ENCODE measurements around the gene TTLL11. TPM values are rescaled to one million over a fixed set of nuclear protein-coding genes. Genes with fewer than 3 reads are reported as not detected.

Gene TTLL11
- total and polyA plus RNA-seq, 2 experiments from 2014 or later, result 4.7 to 6.7 TPM

- Histone ChIP-seq H3K9me3 (ENCODE audit: low read depth) (no peaks in the 10 kb centered on the region), H3K4me1 (ENCODE audit: low read depth) (peaks cover 11% of the 10 kb centered on the region), H3K36me3 (no peaks in the 10 kb centered on the region), H3K4me3 (no peak overlapping the region), H3K27me3 (no peaks in the 10 kb centered on the region), H3K27ac (no peak overlapping the region)
- peak in 1 of 2 donors; percentile 24 for DNase-seq (ENCODE audit: low read depth in 1 of 2, low spot score in 1 of 2)
- TF ChIP-seq CTCF (IDR thresholded peaks at IDR 0.05; ENCODE audit: low read depth, low read length), result no peak
Measured at GRCh38 chr9:121880343-121880898, 212.7 kb downstream of the TTLL11 start.

- no peaks in the 10 kb centered on the region for H3K36me3 ChIP-seq
- H3K27ac ChIP-seq, result no peak overlapping the region
- H3K9me3 ChIP-seq (ENCODE audit: low read depth), result no peaks in the 10 kb centered on the region
- no peak overlapping the region for H3K4me3 ChIP-seq
- DNase-seq (ENCODE audit: low read depth in 1 of 2, low spot score in 1 of 2), result no peak
- peaks cover 2% of the 10 kb centered on the region for H3K4me1 ChIP-seq (ENCODE audit: low read depth)
- no peak for TF ChIP-seq CTCF (IDR thresholded peaks at IDR 0.05; ENCODE audit: low read depth, low read length)
- no peaks in the 10 kb centered on the region for H3K27me3 ChIP-seq
Measured at GRCh38 chr9:121878271-121878822, 214.8 kb downstream of the TTLL11 start.

- no peak for TF ChIP-seq CTCF (IDR thresholded peaks at IDR 0.05; ENCODE audit: low read depth, low read length)
- DNase-seq (ENCODE audit: low read depth in 1 of 2, low spot score in 1 of 2), result peak in 1 of 2 donors; percentile 76
- H3K27ac ChIP-seq, result no peak overlapping the region
- H3K4me3 ChIP-seq, result no peak overlapping the region
- no peaks in the 10 kb centered on the region for H3K4me1 ChIP-seq (ENCODE audit: low read depth)
- no peaks in the 10 kb centered on the region for H3K9me3 ChIP-seq (ENCODE audit: low read depth)
- H3K27me3 ChIP-seq, result no peaks in the 10 kb centered on the region
- no peaks in the 10 kb centered on the region for H3K36me3 ChIP-seq
Measured at GRCh38 chr9:121876658-121877271, 216.3 kb downstream of the TTLL11 start.

GRCh38 chr9:121876255-121876654, 216.9 kb downstream of the TTLL11 start:
- no peak overlapping the region for H3K4me3 ChIP-seq
- H3K4me1 ChIP-seq (ENCODE audit: low read depth), result no peaks in the 10 kb centered on the region
- no peaks in the 10 kb centered on the region for H3K9me3 ChIP-seq (ENCODE audit: low read depth)
- no peaks in the 10 kb centered on the region for H3K27me3 ChIP-seq
- TF ChIP-seq CTCF (IDR thresholded peaks at IDR 0.05; ENCODE audit: low read depth, low read length), result no peak
- no peak for DNase-seq (ENCODE audit: low read depth in 1 of 2, low spot score in 1 of 2)
- no peak overlapping the region for H3K27ac ChIP-seq
- no peaks in the 10 kb centered on the region for H3K36me3 ChIP-seq

- no peak for DNase-seq (ENCODE audit: low read depth in 1 of 2, low spot score in 1 of 2)
- no peaks in the 10 kb centered on the region for H3K9me3 ChIP-seq (ENCODE audit: low read depth)
- H3K27ac ChIP-seq, result no peak overlapping the region
- no peak overlapping the region for H3K4me3 ChIP-seq
- no peaks in the 10 kb centered on the region for H3K27me3 ChIP-seq
- TF ChIP-seq CTCF (IDR thresholded peaks at IDR 0.05; ENCODE audit: low read depth, low read length), result no peak
- H3K36me3 ChIP-seq, result no peaks in the 10 kb centered on the region
- H3K4me1 ChIP-seq (ENCODE audit: low read depth), result no peaks in the 10 kb centered on the region
Measured at GRCh38 chr9:121874524-121874923, 218.6 kb downstream of the TTLL11 start.

All from cardiac muscle cell (in vitro differentiated cells and primary cell).